Peyer's patch (tissue), 4 donors: Measurements from ENCODE around the gene PCDHA1. TPM values are rescaled to one million over a fixed set of nuclear protein-coding genes. Genes with fewer than 3 reads are reported as not detected.

Experiments
- DNase-seq, 3 donors: peaks; one replicate each; pipeline ENCODE4 v3.0.0-alpha.2; 2017 to 2019
- H3K27ac ChIP-seq, 4 donors: fragments of 200-600 bp; sonication (generic); one replicate each; pipeline ENCODE4 v1.5.1; 2016 to 2019
- H3K27me3 ChIP-seq, 2 donors: fragments of 200-600 bp; sonication (generic); one replicate each; pipeline ENCODE4 v1.5.1; 2019
- H3K36me3 ChIP-seq, 3 donors: fragments of 200-600 bp; sonication (generic); one replicate each; pipeline ENCODE4 v1.5.1; 2016 to 2019
- H3K4me1 ChIP-seq, 4 donors: fragments of 200-600 bp; sonication (generic); one replicate each; pipeline ENCODE4 v1.5.1; 2016 to 2019
- H3K4me3 ChIP-seq, 4 donors: fragments of 200-600 bp; sonication (generic); 1 replicate in 3 of 4; 2 replicates in 1 of 4; pipeline ENCODE4 v1.5.1; 2016 to 2019; ENCODE audit warnings: mild to moderate bottlenecking in 1 of 4
- H3K9me3 ChIP-seq, 4 donors: fragments of 200-600 bp; sonication (generic); one replicate each; pipeline ENCODE4 v1.5.1; 2016 to 2019; ENCODE audit warnings: mild to moderate bottlenecking in 1 of 4
- CTCF ChIP-seq, 6 experiments: fragments of 450-650 bp in 4 of 6; fragments of 200-600 bp in 2 of 6; sonication (generic) in 1 of 6; IDR thresholded peaks; one replicate each; pipeline ENCODE4 v1.5.1; 2017 to 2019; ENCODE audit warnings: antibody characterized with exemption in 6 of 6, mild to moderate bottlenecking in 3 of 6, moderate library complexity in 1 of 6
- POLR2A ChIP-seq, 2 donors: fragments of 450-650 bp; IDR thresholded peaks; one replicate each; pipeline ENCODE4 v1.5.1; 2017; ENCODE audit warnings: antibody characterized with exemption in 2 of 2, mild to moderate bottlenecking in 2 of 2, moderate library complexity in 2 of 2
- total RNA-seq, 4 donors: library from RNA; depleted of rRNA; stranded (reverse); fragments of >200 nt; gene quantifications; one replicate each; pipeline ENCODE4 v1.1.0, GENCODE V29; 2016

Gene PCDHA1
- total RNA-seq, 4 donors from 2014 or later, result not detected

DNA sequence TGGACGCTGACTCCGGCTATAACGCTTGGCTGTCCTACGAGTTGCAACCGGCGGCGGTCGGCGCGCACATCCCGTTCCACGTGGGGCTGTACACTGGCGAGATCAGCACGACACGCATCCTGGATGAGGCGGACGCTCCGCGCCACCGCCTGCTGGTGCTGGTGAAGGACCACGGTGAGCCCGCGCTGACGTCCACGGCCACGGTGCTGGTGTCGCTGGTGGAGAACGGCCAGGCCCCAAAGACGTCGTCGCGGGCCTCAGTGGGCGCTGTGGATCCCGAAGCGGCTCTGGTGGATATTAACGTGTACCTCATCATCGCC lies 91.3 kb downstream of the PCDHA1 start:
- H3K4me1 ChIP-seq, result no peaks in the 10 kb centered on the region
- peaks cover 0 to 27% (median 4%) of the 10 kb centered on the region in 4 donors for H3K9me3 ChIP-seq
- no peak overlapping the region for H3K27ac ChIP-seq
- no peak overlapping the region for H3K4me3 ChIP-seq
- DNase-seq, result no peak
- no peaks in the 10 kb centered on the region for H3K27me3 ChIP-seq
- TF ChIP-seq POLR2A (IDR thresholded peaks at IDR 0.05) (no peak), CTCF (IDR thresholded peaks at IDR 0.05) (no peak)
- no peaks in the 10 kb centered on the region for H3K36me3 ChIP-seq

DNA sequence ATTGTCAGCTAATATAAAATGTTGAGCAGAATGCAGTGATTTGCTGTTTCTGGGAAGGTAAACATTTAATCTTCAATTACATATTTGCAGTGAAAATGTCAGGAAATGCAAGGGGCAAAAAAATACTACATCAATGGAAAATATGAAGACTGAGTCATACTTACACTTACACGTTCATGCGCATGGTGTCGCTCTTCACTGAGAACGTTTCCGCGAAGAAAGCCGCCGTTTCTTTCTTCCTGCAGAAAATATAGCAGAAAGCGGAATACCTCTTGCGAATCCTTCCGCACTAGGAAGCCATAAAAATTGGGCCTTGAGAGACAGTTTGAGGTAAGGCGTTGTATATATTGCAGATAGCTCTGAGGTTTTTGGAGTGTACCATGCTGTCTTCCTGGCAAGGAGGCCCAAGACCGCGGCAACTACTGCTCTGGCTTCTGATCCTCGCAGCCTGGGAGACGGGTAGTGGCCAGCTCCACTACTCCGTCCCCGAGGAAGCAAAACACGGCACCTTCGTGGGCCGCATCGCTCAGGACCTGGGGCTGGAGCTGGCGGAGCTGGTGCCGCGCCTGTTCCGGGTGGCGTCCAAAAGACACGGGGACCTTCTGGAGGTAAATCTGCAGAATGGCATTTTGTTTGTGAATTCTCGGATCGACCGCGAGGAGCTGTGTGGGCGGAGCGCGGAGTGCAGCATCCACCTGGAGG lies 96.1 kb downstream of the PCDHA1 start, which contains the start of gene PCDHA13:
TSS of gene PCDHA13 (plus strand) at position 236 of the 702 bp plus-strand sequence. CDS start at position 381, 145 bp downstream.
- no peaks in the 10 kb centered on the region for H3K4me1 ChIP-seq
- peaks cover 0 to 21% (median 0%) of the 10 kb centered on the region in 4 donors for H3K9me3 ChIP-seq
- H3K27me3 ChIP-seq, result no peaks in the 10 kb centered on the region
- H3K36me3 ChIP-seq, result no peaks in the 10 kb centered on the region
- DNase-seq, result no peak
- no peak within 1 kb of the TSS for H3K27ac ChIP-seq
- TF ChIP-seq CTCF (IDR thresholded peaks at IDR 0.05), result no peak
- TF ChIP-seq POLR2A (IDR thresholded peaks at IDR 0.05), result no peak
- H3K4me3 ChIP-seq, result no peak within 1 kb of the TSS

GRCh38 chr5:140882591-140882899 lies 96.6 kb downstream of the PCDHA1 start:
- no peak overlapping the region for H3K27ac ChIP-seq
- no peak overlapping the region for H3K4me3 ChIP-seq
- peaks cover 0 to 16% (median 0%) of the 10 kb centered on the region in 4 donors for H3K9me3 ChIP-seq
- H3K36me3 ChIP-seq, result no peaks in the 10 kb centered on the region
- no peaks in the 10 kb centered on the region for H3K4me1 ChIP-seq
- TF ChIP-seq CTCF (IDR thresholded peaks at IDR 0.05) (no peak), POLR2A (IDR thresholded peaks at IDR 0.05) (no peak)
- H3K27me3 ChIP-seq, result no peaks in the 10 kb centered on the region
- no peak for DNase-seq

DNA sequence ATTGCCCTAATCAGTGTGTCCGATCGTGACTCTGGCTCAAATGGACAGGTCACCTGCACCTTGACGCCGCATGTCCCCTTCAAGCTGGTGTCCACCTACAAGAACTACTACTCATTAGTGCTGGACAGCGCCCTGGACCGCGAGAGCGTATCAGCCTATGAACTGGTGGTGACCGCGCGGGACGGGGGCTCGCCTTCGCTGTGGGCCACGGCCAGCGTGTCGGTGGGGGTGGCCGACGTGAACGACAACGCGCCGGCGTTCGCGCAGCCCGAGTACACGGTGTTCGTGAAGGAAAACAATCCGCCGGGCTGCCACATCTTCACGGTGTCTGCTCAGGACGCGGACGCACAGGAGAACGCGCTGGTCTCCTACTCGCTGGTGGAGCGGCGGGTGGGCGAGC lies 97.4 kb downstream of the PCDHA1 start:
- Histone ChIP-seq H3K27me3 (no peaks in the 10 kb centered on the region), H3K27ac (no peak overlapping the region), H3K36me3 (no peaks in the 10 kb centered on the region), H3K4me1 (no peaks in the 10 kb centered on the region), H3K9me3 (peaks cover 0 to 16% (median 0%) of the 10 kb centered on the region in 4 donors), H3K4me3 (no peak overlapping the region)
- no peak for DNase-seq
- TF ChIP-seq POLR2A (IDR thresholded peaks at IDR 0.05), result no peak
- no peak for TF ChIP-seq CTCF (IDR thresholded peaks at IDR 0.05)

- Histone ChIP-seq H3K9me3 (peaks cover 0 to 16% (median 0%) of the 10 kb centered on the region in 4 donors), H3K4me3 (no peak overlapping the region), H3K27ac (no peak overlapping the region), H3K4me1 (no peaks in the 10 kb centered on the region), H3K36me3 (no peaks in the 10 kb centered on the region), H3K27me3 (no peaks in the 10 kb centered on the region)
- TF ChIP-seq POLR2A (IDR thresholded peaks at IDR 0.05) (no peak), CTCF (IDR thresholded peaks at IDR 0.05) (no peak)
- DNase-seq, result no peak
Observed at GRCh38 chr5:140883927-140884697, 98.2 kb downstream of the PCDHA1 start.
